ENCODE results near the gene KRT82.
"Not testable (repeated sequence)": the region's sequence is repeated elsewhere in the genome, so short reads cannot be mapped to it uniquely, and the experiment has no call there.

Gene KRT82

GRCh38 chr12:52405922-52406385, at the start of gene KRT82:
KRT82 (minus strand) TSS chr12:52406335; CDS start chr12:52406277, 58 bp downstream.
- DNase-seq = no peak

DNA sequence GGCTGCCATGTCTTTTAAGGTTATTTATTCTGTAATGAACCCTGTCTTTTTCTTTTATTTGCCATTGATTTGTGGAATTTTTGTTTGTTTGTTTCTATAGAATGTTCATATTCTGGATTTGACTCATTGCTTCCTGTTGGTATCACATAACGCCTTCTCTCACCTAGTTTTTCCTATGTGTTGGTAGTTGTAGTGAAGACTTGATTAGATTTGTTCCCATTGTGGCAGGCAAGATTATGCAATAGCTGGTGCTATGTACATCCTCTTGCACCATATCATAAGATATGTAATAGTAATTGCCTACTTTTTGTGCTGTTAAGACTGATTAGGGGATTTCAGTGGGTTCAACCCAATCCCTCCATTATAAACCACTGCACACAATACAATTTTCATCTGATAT, 49.7 kb upstream of the KRT82 start:
- no peak for DNase-seq

DNA sequence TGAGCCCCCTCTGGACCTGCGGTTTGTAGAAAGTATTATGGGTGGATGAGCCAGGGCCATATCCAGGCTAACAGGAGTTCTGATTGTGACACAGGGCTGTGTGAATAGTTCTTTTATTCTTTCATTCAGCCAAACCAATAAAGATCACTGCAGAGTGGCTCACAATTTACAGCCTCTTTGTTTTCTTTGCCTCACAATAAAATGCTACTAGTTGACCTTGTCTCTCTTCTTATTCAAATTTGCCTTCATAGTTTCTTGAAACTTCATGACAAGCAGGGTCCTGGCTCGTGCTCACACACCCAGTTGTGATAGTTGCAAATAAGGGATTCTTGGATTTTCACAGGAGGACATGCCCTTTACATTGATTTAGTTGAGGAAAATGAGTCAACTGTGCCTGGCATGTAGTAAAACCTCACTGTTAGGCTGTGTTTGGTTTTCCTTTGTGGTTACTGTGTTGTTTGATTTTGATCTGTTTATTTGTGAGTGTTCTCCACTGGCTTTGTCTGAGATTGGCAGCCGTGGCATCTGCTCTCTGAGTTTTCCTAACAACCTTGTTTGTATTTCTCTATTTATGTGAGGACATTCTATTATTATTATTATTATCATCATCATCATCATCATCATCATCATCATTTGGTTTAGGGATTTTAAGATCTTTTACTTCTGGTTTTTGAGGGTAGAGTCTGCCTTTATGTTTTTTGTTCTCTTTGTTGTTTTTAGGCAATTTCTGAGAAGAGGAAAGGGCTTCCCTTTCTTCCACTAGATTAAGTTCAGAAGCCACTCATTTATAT, 48.5 kb upstream of the KRT82 start:
- DNase-seq = peak; percentile 21 to 33

- DNase-seq = no peak
Measured at GRCh38 chr12:52452101-52452500, 46.0 kb upstream of the KRT82 start, which contains the start of gene KRT6B. KRT6B (minus strand) TSS chr12:52452146; CDS start chr12:52452078, 68 bp downstream.

GRCh38 chr12:52448228-52448627, 42.1 kb upstream of the KRT82 start:
- DNase-seq = no peak

GRCh38 chr12:52447196-52447595, 41.1 kb upstream of the KRT82 start:
- not testable (repeated sequence) for DNase-seq

DNA sequence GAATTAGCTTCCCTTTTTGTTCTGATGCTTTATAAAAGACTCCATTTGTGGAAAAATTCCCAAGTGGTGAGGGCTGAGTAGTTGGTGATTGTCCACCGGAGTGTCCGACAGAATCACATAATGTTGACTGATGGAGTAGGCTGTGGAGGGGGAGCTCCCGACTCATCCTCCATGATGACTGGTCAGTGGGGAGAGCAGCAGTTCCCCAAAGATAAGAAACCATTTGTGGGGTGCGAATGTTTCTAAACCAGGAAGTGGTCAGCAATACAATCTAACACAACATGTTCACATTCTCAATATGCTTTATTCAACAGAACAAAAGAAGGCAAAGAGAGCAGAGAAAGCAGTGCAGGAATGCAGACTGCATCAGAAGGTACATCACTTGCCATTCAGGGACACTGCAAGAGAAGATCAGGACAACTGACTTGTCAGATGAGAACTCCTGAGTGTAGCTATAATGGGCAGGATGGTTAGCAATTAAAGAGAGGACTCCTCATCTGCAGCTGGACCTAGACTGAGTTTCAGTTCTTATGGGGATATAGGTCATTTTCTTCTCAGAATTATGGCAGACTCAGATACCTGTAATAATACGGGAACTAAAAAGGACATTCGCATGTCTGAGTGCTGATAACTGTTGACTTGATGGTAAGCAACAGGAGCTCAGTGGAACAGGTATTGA, 40.4 kb upstream of the KRT82 start:
- DNase-seq = no peak

- DNase-seq = no peak
Measured at GRCh38 chr12:52445876-52446275, 39.7 kb upstream of the KRT82 start.

GRCh38 chr12:52444647-52445595, 38.8 kb upstream of the KRT82 start:
- DNase-seq = no peak

DNA sequence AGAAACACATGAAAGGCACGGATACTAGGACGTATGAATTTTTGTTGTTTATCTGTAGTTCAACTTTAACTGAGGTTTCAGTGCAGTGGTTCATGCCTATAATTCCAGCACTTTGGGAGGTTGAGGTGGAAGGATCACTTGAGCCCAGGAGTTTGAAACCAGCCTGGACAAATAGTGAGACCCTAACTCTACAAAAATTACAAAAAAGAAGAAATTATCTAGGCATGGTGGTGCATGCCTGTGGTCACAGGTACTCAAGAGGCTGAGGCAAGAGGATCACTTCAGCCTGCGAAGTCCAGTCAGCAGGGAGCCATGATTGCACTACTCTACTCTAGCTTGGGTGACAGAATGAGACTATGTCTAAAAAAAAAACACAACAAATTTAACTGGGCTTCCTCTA, 37.8 kb upstream of the KRT82 start:
- no peak for DNase-seq

DNA sequence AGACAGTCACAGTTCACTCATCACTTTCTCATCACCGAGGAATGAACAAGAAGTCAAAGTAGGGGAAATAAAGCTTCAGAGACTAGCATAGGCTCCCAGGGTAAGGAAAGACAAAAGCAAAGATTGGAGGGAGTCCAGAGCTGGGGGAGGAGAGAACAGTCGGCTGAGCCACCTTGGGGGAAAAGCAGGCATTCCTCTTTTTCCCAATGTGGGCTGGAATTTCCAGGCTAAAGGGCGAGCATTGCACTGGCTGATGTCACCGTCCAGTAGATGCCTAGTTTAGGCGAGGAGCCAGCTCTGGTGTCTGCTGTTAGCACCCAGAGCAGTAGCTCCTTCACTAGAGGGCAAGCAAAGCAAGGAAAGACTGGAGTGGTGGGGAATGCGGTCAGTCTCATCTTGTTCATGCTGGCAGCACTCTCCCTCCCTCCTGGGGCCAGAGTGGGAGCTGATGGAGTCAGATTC, 36.5 kb upstream of the KRT82 start:
- DNase-seq = no peak

GRCh38 chr12:52441320-52441911, 35.3 kb upstream of the KRT82 start:
- DNase-seq = no peak

DNA sequence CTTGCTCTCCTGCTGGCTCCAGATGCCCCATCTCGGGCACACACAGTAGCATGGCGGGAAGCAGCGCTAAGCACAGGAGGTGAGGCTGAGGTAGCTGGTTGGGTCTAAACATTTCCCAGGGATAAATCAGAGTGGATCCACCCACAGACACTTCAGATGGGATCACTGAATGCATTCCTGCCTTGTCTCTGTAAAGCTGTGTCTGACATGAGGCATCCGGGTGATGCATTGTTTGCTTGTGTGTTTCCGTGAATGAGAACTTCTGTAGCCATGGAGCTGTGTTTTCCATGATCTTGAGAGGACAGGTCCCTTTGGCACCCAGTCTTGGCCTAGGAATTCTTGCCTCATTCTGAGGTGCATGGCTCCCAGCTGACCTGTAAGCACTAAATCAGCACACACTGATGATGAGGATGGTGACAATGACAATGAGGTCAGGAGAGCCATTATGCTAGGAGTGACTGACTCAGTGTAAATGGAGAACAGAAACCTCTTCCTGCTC, 34.7 kb upstream of the KRT82 start:
- DNase-seq = no peak

- no peak for DNase-seq
Measured at GRCh38 chr12:52439845-52440244, 33.7 kb upstream of the KRT82 start.

DNA sequence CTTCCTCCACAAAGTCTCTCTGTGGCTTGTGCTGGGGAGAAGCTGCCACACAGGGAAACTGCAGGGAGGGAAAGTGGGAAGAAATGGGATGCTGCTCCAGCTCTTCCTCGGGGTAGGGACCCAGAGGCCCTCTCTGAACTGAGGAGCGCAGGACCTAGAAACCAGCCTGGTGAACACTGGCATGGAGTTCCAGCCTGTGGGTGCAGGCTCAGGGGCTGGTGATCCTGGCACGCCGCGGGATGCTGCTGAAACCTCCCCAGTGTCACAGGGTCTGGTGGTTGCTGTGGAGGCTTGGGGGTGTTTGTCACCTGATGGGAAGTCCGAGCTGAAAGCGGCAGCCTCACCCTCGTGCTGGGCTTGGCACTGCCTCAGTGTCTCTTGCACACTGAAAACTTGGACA, 33.3 kb upstream of the KRT82 start:
- DNase-seq = no peak

- DNase-seq = no peak
Measured at GRCh38 chr12:52438305-52439301, 32.5 kb upstream of the KRT82 start.

DNA sequence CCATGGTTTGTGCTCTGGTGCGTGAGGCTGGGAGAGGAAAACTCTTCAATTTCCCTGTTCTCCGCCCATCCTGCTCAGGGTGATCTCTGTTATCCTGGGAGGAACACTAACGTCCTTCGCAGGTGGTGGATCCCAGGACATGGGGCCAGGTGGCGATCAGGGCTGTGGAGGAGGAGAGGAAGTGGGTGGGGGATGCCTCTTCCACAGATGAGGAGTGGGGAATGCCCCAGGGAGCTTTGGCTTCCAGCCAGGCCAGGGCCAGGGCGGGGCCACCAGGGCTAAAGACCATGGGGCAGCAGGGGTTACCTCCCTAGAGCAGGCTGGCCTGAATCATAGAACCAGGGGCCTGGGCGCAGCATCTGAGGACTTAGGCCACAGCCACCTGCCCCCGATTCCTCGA, 31.4 kb upstream of the KRT82 start:
- no peak for DNase-seq

GRCh38 chr12:52436828-52437474, 30.8 kb upstream of the KRT82 start:
- no peak for DNase-seq

DNA sequence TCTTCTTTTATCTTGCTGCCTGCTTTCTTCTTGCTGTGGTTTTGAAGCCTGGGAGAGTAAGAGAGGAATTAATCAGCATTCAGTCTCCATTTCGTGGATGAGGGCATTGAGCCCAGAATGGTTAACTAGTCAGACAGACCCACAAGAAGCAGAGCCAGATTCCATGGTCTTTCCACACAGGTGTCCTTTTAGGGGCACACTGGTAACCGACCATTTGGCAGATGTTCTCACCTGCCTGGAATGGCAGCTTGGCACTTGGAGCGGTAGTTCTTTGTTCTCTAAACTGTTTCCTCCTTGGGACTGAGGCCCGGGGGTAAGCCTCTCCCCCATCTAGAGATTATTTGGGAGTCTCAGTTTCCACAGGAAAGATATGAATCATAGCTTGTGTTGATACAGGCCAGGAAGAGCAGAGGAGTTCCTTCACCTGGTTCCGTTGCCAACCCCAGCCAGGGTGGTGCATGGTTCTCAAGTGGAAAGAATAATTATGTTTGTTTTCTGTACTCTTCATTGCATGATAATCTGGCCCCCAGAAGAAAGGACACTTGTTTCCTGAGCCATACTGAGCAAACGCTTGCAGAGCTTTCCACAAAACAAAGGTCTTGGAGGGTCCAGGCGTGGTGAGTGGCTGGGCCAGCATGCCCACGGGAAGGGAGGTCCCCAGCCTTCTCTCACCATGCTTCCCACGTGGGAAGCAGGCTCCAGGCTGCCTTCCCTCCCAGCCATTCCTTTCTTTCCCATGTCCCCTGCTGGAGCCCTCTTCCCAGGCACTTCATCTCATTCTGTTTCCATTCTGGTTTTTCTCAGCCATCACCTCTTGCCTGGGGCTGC, 30.1 kb upstream of the KRT82 start:
- DNase-seq = no peak

GRCh38 chr12:52435659-52435999, 29.5 kb upstream of the KRT82 start:
- no peak for DNase-seq
